ENCODE data around the gene CANX.

CANX gene

DNA sequence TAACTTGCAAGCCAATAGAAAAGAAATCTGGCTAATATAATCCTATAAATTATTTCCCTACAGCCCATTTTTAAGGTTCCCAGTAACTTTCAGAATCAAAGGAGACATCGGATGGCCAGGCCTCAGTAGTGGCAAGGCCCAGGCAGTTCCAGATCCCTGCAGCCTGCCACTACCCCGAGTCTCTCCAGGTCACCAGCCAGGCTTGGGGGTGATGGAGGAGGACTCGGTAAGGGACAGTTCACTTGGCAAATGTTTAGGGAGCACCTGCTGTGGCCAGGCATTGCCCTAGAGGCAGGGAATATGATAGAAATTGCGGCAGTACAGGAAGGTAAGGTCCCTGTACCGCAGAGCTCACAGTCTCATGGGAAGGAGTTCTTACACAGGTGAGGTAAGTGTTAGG is 79.8 kb downstream of the CANX start:
- Histone ChIP-seq H3K79me2 (ENCODE audit: low read length) (no peaks in the 10 kb centered on the region), H3K27ac (ENCODE audit: low read length) (no peak overlapping the region), H3K9me2 (replicated peaks; ENCODE audit: insufficient read depth, low read length) (no peaks in the 10 kb centered on the region), H3K4me2 (ENCODE audit: low read depth, low read length) (no peak overlapping the region), H4K20me1 (ENCODE audit: insufficient read depth, low read length) (no peaks in the 10 kb centered on the region), H3K4me1 (ENCODE audit: low read length) (no peaks in the 10 kb centered on the region), H3K36me3 (replicated peaks; ENCODE audit: insufficient read depth, low read length) (no peaks in the 10 kb centered on the region), H2AFZ (ENCODE audit: low read length) (no peak overlapping the region), H3K9ac (ENCODE audit: low read length) (no peak overlapping the region), H3F3A (ENCODE audit: insufficient read depth, low read length) (no peaks in the 10 kb centered on the region), H3K9me3 (replicated peaks; ENCODE audit: insufficient read depth, low read length) (no peaks in the 10 kb centered on the region), H3K27me3 (replicated peaks; ENCODE audit: insufficient read depth, low read length) (no peaks in the 10 kb centered on the region), H3K4me3 (ENCODE audit: low read length) (no peak overlapping the region)
- TF ChIP-seq, protein P1, sequence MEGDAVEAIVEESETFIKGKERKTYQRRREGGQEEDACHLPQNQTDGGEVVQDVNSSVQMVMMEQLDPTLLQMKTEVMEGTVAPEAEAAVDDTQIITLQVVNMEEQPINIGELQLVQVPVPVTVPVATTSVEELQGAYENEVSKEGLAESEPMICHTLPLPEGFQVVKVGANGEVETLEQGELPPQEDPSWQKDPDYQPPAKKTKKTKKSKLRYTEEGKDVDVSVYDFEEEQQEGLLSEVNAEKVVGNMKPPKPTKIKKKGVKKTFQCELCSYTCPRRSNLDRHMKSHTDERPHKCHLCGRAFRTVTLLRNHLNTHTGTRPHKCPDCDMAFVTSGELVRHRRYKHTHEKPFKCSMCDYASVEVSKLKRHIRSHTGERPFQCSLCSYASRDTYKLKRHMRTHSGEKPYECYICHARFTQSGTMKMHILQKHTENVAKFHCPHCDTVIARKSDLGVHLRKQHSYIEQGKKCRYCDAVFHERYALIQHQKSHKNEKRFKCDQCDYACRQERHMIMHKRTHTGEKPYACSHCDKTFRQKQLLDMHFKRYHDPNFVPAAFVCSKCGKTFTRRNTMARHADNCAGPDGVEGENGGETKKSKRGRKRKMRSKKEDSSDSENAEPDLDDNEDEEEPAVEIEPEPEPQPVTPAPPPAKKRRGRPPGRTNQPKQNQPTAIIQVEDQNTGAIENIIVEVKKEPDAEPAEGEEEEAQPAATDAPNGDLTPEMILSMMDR (IDR thresholded peaks at IDR 0.05; ENCODE audit: low read length), result no peak
- TF ChIP-seq EZH2phosphoT487 (IDR thresholded peaks at IDR 0.05; ENCODE audit: low read length), result no peak
- TF ChIP-seq EZH2 (optimal IDR thresholded peaks at IDR 0.05; ENCODE audit: low read depth, low read length), result no peak
- DNase-seq, result no peak

DNA sequence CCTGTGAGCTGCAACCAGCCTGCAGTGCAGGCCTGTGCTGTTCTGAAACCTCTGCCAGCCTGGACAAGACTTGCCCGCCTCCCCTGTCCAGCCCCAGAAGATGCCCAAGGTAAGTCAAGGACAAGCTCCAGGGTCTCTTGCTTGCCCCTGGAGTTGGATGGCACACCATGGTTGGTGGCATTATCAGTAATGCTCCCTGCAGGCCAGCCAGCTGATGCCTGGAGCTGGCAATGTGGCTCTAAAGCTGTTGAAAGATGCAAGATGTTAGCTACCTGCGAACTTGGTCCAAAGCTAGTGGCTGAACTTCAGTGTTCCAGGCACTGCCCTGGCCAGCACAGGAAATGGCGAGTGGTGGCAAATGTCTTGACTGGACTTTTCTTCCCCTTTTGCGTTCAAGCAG is 81.1 kb downstream of the CANX start:
- DNase-seq, result no peak
- H2AFZ ChIP-seq (ENCODE audit: low read length), result no peak overlapping the region
- H3K9me3 ChIP-seq (replicated peaks; ENCODE audit: insufficient read depth, low read length), result no peaks in the 10 kb centered on the region
- H3K36me3 ChIP-seq (replicated peaks; ENCODE audit: insufficient read depth, low read length), result no peaks in the 10 kb centered on the region
- H3K27me3 ChIP-seq (replicated peaks; ENCODE audit: insufficient read depth, low read length), result no peaks in the 10 kb centered on the region
- H3K27ac ChIP-seq (ENCODE audit: low read length), result no peak overlapping the region
- no peaks in the 10 kb centered on the region for H3K79me2 ChIP-seq (ENCODE audit: low read length)
- TF ChIP-seq EZH2phosphoT487 (IDR thresholded peaks at IDR 0.05; ENCODE audit: low read length), result no peak
- TF ChIP-seq, protein P1 (IDR thresholded peaks at IDR 0.05; ENCODE audit: low read length), result no peak
- TF ChIP-seq EZH2 (optimal IDR thresholded peaks at IDR 0.05; ENCODE audit: low read depth, low read length), result no peak
- no peaks in the 10 kb centered on the region for H3K9me2 ChIP-seq (replicated peaks; ENCODE audit: insufficient read depth, low read length)
- no peak overlapping the region for H3K4me2 ChIP-seq (ENCODE audit: low read depth, low read length)
- H3K4me3 ChIP-seq (ENCODE audit: low read length), result no peak overlapping the region
- H3F3A ChIP-seq (ENCODE audit: insufficient read depth, low read length), result no peaks in the 10 kb centered on the region
- H3K4me1 ChIP-seq (ENCODE audit: low read length), result no peaks in the 10 kb centered on the region
- no peaks in the 10 kb centered on the region for H4K20me1 ChIP-seq (ENCODE audit: insufficient read depth, low read length)
- no peak overlapping the region for H3K9ac ChIP-seq (ENCODE audit: low read length)

GRCh38 chr5:179780362-179780761 is 81.6 kb downstream of the CANX start:
- Histone ChIP-seq H3K36me3 (replicated peaks; ENCODE audit: insufficient read depth, low read length) (no peaks in the 10 kb centered on the region), H3K27me3 (replicated peaks; ENCODE audit: insufficient read depth, low read length) (no peaks in the 10 kb centered on the region), H3K9me3 (replicated peaks; ENCODE audit: insufficient read depth, low read length) (no peaks in the 10 kb centered on the region), H3F3A (ENCODE audit: insufficient read depth, low read length) (no peaks in the 10 kb centered on the region), H3K4me2 (ENCODE audit: low read depth, low read length) (no peak overlapping the region), H3K27ac (ENCODE audit: low read length) (no peak overlapping the region), H4K20me1 (ENCODE audit: insufficient read depth, low read length) (no peaks in the 10 kb centered on the region), H3K79me2 (ENCODE audit: low read length) (no peaks in the 10 kb centered on the region), H3K4me1 (ENCODE audit: low read length) (no peaks in the 10 kb centered on the region), H3K9me2 (replicated peaks; ENCODE audit: insufficient read depth, low read length) (no peaks in the 10 kb centered on the region), H2AFZ (ENCODE audit: low read length) (no peak overlapping the region), H3K9ac (ENCODE audit: low read length) (no peak overlapping the region), H3K4me3 (ENCODE audit: low read length) (no peak overlapping the region)
- TF ChIP-seq EZH2phosphoT487 (IDR thresholded peaks at IDR 0.05; ENCODE audit: low read length) (no peak), EZH2 (optimal IDR thresholded peaks at IDR 0.05; ENCODE audit: low read depth, low read length) (no peak)
- TF ChIP-seq, protein P1 (IDR thresholded peaks at IDR 0.05; ENCODE audit: low read length), result no peak
- DNase-seq, result no peak
